Small intestine (tissue), 16 donors: ENCODE data around the gene LIPK. TPM values are rescaled to one million over a fixed set of nuclear protein-coding genes. Genes with fewer than 3 reads are reported as not detected.
"Not testable (repeated sequence)": the region's sequence is repeated elsewhere in the genome, so short reads cannot be mapped to it uniquely, and the experiment has no call there.

Experiments used
- DNase-seq, 2 donors: peaks; one replicate each; pipeline versions ENCODE4 v3.0.0 to v3.0.0-alpha.2; 2013
- FAIRE-seq: peaks from 2 replicates; lab custom pipeline; 2012; peaks lifted over from hg19 to GRCh38; lab: Jason Lieb, UNC
- H3K27ac ChIP-seq, 3 donors: one replicate each; pipeline ENCODE4 v1.5.1; 2013; ENCODE audit warnings: low read length in 2 of 3, mild to moderate bottlenecking in 2 of 3, control low read depth in 1 of 3, inconsistent platforms in 1 of 3, low read depth in 1 of 3, moderate library complexity in 1 of 3
- H3K27me3 ChIP-seq, 3 donors: one replicate each; pipeline ENCODE4 v1.6.1; 2013; ENCODE audit warnings: low read length in 3 of 3, inconsistent platforms in 1 of 3; ENCODE audit not compliant: control insufficient read depth in 3 of 3, insufficient read depth in 3 of 3
- H3K36me3 ChIP-seq, 3 donors: one replicate each; pipeline ENCODE4 v1.6.1; 2013; ENCODE audit warnings: low read length in 3 of 3, inconsistent platforms in 1 of 3, low read depth in 1 of 3, mild to moderate bottlenecking in 1 of 3, moderate library complexity in 1 of 3; ENCODE audit not compliant: control insufficient read depth in 3 of 3, insufficient read depth in 2 of 3
- H3K4me1 ChIP-seq, 3 donors: one replicate each; pipeline ENCODE4 v1.6.1; 2013; ENCODE audit warnings: low read length in 2 of 3, inconsistent platforms in 1 of 3, low read depth in 1 of 3, mild to moderate bottlenecking in 1 of 3, moderate library complexity in 1 of 3; ENCODE audit not compliant: control insufficient read depth in 3 of 3, insufficient read depth in 2 of 3
- H3K4me3 ChIP-seq, 3 donors: one replicate each; pipeline ENCODE4 v1.5.1; 2013; ENCODE audit warnings: low read length in 3 of 3, control low read depth in 1 of 3, inconsistent platforms in 1 of 3, low read depth in 1 of 3, mild to moderate bottlenecking in 1 of 3, moderate library complexity in 1 of 3
- H3K9me3 ChIP-seq, 2 donors: one replicate each; pipeline ENCODE4 v1.6.1; 2013; ENCODE audit warnings: low read depth in 1 of 2, low read length in 1 of 2; ENCODE audit not compliant: control insufficient read depth in 2 of 2, insufficient read depth in 1 of 2
- WGBS, 3 donors: extraction: QIAGEN DNeasy Blood & Tissue Kit; methylation state at CpG; one replicate each; pipeline ENCODE4 v1.1.7; 2013; 5-methylcytosine and 5-hydroxymethylcytosine counted together
- long read RNA-seq, 10 donors: transcript quantifications; one replicate each; lab custom pipeline, GENCODE V29; 2026
- polyA plus RNA-seq, 4 donors: library from polyadenylated mRNA; stranded (reverse) in 3 of 4; unstranded in 1 of 4; fragments of 200-250 nt in 3 of 4; fragments of 120-200 nt in 1 of 4; gene quantifications; one replicate each; pipeline versions ENCODE4 v1.2.1 to v1.2.3, GENCODE V29; 2013
- donor health status: healthy with polysubstance abuse.
- donor health status: control.
- donor health status: control.
- donor health status: Bipolar disorder and iron deficiency.
- donor health status: healthy.

LIPK gene
- not detected for polyA plus RNA-seq
- long read RNA-seq, donor 1: 0 reads
- long read RNA-seq, donor 2: 0 reads
- long read RNA-seq, donor 3: 0 reads
- long read RNA-seq, donor 4: 0 reads
- long read RNA-seq, donor 5: 0 reads
- long read RNA-seq, donor 6: 0 reads
- long read RNA-seq, donor 7: 0 reads
- long read RNA-seq, donor 8: 0 reads
- long read RNA-seq, donor 9: 0 reads
- long read RNA-seq, donor 10: 0 reads

GRCh38 chr10:88705958-88706357 lies at the start of gene LIPK:
LIPK (plus strand) TSS chr10:88706249; CDS start chr10:88724544, 18,295 bp downstream.
- peaks cover 0 to 9% (median 0%) of the 10 kb centered on the region in 3 donors for H3K4me1 ChIP-seq
- no peak within 1 kb of the TSS for H3K27ac ChIP-seq
- H3K9me3 ChIP-seq: no peaks in the 10 kb centered on the region
- no peak within 1 kb of the TSS for H3K4me3 ChIP-seq
- no peak for FAIRE-seq
- WGBS, 3 donors: 97 to 99% (median 97%) methylated on average over 1 of the region's 1 CpG
- H3K27me3 ChIP-seq: no peaks in the 10 kb centered on the region
- no peaks in the 10 kb centered on the region for H3K36me3 ChIP-seq
- DNase-seq: no peak

GRCh38 chr10:88657901-88658300 lies 48.1 kb upstream of the LIPK start:
- no peak for DNase-seq
- 85 to 95% (median 86%) methylated on average over 1 of the region's 1 CpG for WGBS, 3 donors
- Histone ChIP-seq H3K4me1 (no peaks in the 10 kb centered on the region), H3K27ac (no peak overlapping the region), H3K27me3 (peaks cover 0 to 2% (median 0%) of the 10 kb centered on the region in 3 donors), H3K9me3 (no peaks in the 10 kb centered on the region), H3K36me3 (no peaks in the 10 kb centered on the region), H3K4me3 (no peak overlapping the region)
- FAIRE-seq: no peak

- H3K9me3 ChIP-seq: peaks cover 0 to 2% of the 10 kb centered on the region in 2 donors
- no peaks in the 10 kb centered on the region for H3K36me3 ChIP-seq
- H3K4me3 ChIP-seq: no peak overlapping the region
- no peaks in the 10 kb centered on the region for H3K4me1 ChIP-seq
- no peak for FAIRE-seq
- peak in 1 of 2 donors; percentile 5 for DNase-seq
- peaks cover 0 to 2% (median 0%) of the 10 kb centered on the region in 3 donors for H3K27me3 ChIP-seq
- H3K27ac ChIP-seq: no peak overlapping the region
- WGBS, 3 donors: 58 to 65% (median 60%) methylated on average over 3 of the region's 3 CpGs
Measured at GRCh38 chr10:88659725-88660597, 46.1 kb upstream of the LIPK start.

GRCh38 chr10:88660598-88660884 lies 45.5 kb upstream of the LIPK start:
- no peak overlapping the region for H3K27ac ChIP-seq
- H3K4me3 ChIP-seq: no peak overlapping the region
- H3K9me3 ChIP-seq: peaks cover 0 to 2% of the 10 kb centered on the region in 2 donors
- H3K4me1 ChIP-seq: no peaks in the 10 kb centered on the region
- H3K36me3 ChIP-seq: no peaks in the 10 kb centered on the region
- peaks cover 0 to under 1% (median 0%) of the 10 kb centered on the region in 3 donors for H3K27me3 ChIP-seq
- DNase-seq (no peak), FAIRE-seq (no peak)
- WGBS, 3 donors: 46 to 53% (median 49%) methylated on average over 3 of the region's 3 CpGs

- peaks cover 0 to 2% of the 10 kb centered on the region in 2 donors for H3K9me3 ChIP-seq
- no peak for DNase-seq
- no peaks in the 10 kb centered on the region for H3K36me3 ChIP-seq
- H3K27me3 ChIP-seq: no peaks in the 10 kb centered on the region
- H3K27ac ChIP-seq: no peak overlapping the region
- no peaks in the 10 kb centered on the region for H3K4me1 ChIP-seq
- no peak for FAIRE-seq
- H3K4me3 ChIP-seq: no peak overlapping the region
Measured at GRCh38 chr10:88661018-88661417, 45.0 kb upstream of the LIPK start.

GRCh38 chr10:88661577-88661976 lies 44.5 kb upstream of the LIPK start:
- no peak for DNase-seq
- no peaks in the 10 kb centered on the region for H3K36me3 ChIP-seq

GRCh38 chr10:88663153-88663552 lies 42.9 kb upstream of the LIPK start:
- not testable (repeated sequence) for H3K9me3 ChIP-seq, H3K4me3 ChIP-seq, DNase-seq, H3K27me3 ChIP-seq, H3K36me3 ChIP-seq, FAIRE-seq, H3K27ac ChIP-seq, H3K4me1 ChIP-seq
- WGBS, 3 donors: 91 to 94% (median 91%) methylated on average over 2 of the region's 2 CpGs

More at GRCh38 chr10:88661577-88661976, 44.5 kb upstream of the LIPK start:
- Histone ChIP-seq H3K4me1 (no peaks in the 10 kb centered on the region), H3K27me3 (no peaks in the 10 kb centered on the region), H3K4me3 (no peak overlapping the region), H3K9me3 (peaks cover 0 to 2% of the 10 kb centered on the region in 2 donors), H3K27ac (no peak overlapping the region)
- no peak for FAIRE-seq

GRCh38 chr10:88664142-88664541 lies 41.9 kb upstream of the LIPK start, which contains the start of gene LIPF:
LIPF (plus strand) TSS chr10:88664442; CDS start chr10:88667298, 2,856 bp downstream.
- Histone ChIP-seq H3K27me3 (no peaks in the 10 kb centered on the region), H3K9me3 (peaks cover 0 to 2% of the 10 kb centered on the region in 2 donors), H3K4me1 (no peaks in the 10 kb centered on the region), H3K27ac (no peak within 1 kb of the TSS), H3K4me3 (no peak within 1 kb of the TSS), H3K36me3 (no peaks in the 10 kb centered on the region)
- 13 to 45% (median 24%) methylated on average over 1 of the region's 1 CpG for WGBS, 3 donors
- FAIRE-seq (no peak), DNase-seq (no peak)
